Colonic mucosa (tissue), 4 donors: ENCODE data around the gene WWOX. TPM values are rescaled to one million over a fixed set of nuclear protein-coding genes. Genes with fewer than 3 reads are reported as not detected.

Experiments
- DNase-seq: peaks from one replicate; pipeline ENCODE4 v3.0.0-alpha.2; 2020
- H3K27ac ChIP-seq: fragments of 200-600 bp; one replicate; pipeline ENCODE4 v1.8.0; 2021
- H3K27me3 ChIP-seq: fragments of 200-600 bp; one replicate; pipeline ENCODE4 v1.8.0; 2021
- H3K36me3 ChIP-seq: fragments of 200-600 bp; one replicate; pipeline ENCODE4 v1.8.0; 2021
- H3K4me1 ChIP-seq: fragments of 200-600 bp; one replicate; pipeline ENCODE4 v1.8.0; 2021; ENCODE audit warnings: mild to moderate bottlenecking
- H3K4me3 ChIP-seq: fragments of 200-600 bp; one replicate; pipeline ENCODE4 v1.8.0; 2021
- H3K9ac ChIP-seq, 2 donors: one replicate each; pipeline ENCODE4 v1.7.0; 2013; ENCODE audit warnings: control low read depth in 2 of 2, low read depth in 2 of 2, low read length in 2 of 2
- H3K9me3 ChIP-seq: fragments of 200-600 bp; one replicate; pipeline ENCODE4 v1.8.0; 2021
- intact Hi-C: fragments of 100-400 bp; cut with DNase I; formaldehyde crosslinking; loops from one replicate; pipeline ENCODE4 v1.14.1; 2022
- total RNA-seq, 2 donors: library from RNA; stranded (reverse); fragmentation: NEBNext Ultra II Directional in 1 of 2; extraction: Animal tissue kit (Norgen Biotek cat#: 25700) in 1 of 2; gene quantifications; one replicate each; pipeline ENCODE4 v1.2.1, GENCODE V29; 2021
- TF ChIP-seq, protein P1 (sequence below): fragments of 200-600 bp; IDR thresholded peaks from one replicate; pipeline ENCODE4 v1.8.0; 2022; ENCODE audit warnings: antibody characterized with exemption, mild to moderate bottlenecking
- donor health status: healthy.
- donor health status: DM: no; HTN: no; CAD: no.
- donor health status: DM: no; HTN: no; CAD: no.

Gene WWOX
- total RNA-seq, 2 donors from 2014 or later = 7.2 to 11.0 TPM

DNA sequence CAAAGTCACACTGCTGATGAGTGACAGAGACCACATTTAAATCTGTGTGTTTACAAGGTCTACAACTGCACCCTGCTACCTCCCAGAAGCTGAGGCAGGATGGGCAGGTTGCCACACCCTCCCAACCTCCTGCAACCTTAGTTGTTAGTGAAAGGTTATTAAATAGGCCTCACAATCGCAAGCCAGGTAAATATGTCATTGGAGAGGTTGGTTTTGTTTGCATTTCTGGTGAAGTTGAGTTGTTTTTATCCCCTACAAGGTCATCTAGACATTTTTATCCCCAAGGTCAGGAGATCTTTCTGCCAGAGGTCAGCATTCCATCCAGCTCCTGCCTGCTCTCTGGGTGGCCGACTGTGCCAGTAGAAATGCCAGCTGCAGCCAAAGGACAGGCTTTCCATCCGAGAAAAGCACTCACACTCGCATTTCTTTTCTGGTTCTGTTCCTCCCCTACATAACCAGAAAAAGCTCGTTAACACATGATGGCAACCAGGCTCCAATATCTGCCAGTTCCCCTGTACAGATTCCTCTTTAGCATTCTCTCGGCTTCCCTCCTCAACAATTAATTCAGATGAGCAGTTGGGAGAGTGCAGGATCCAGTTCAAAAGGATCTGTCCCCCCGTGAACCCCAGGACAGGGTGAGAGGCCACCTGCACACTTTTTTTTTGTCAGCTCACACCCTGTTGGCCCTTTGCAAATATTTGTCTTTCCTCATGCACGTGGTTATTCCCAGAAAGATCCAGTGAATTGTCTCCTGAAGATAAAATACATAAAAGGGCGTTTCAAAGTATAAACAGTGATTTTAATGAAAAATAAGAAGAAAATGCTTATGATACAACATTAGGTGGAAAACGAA, 938.3 kb downstream of the WWOX start:
- H3K27ac ChIP-seq = no peak overlapping the region
- peak; percentile 24 for DNase-seq

DNA sequence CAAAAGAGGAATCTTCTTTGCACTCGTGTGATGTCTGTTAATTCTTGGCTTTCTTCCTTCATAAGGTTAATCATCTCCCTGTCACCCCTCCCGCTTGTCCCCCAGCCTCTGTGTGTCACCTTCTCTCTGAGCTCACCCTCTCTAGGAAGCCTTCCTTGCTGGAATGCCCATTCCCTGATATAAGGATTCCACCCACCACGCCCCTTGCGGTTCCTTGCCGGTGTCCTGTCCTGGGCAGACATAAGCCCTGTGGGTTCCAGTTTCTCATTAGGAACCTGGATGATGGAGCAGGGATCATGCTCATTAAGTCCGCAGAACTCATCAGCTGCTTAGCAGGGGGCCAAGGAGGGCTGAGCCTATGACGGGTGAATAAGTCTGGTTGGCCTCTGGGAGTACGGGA, 941.8 kb downstream of the WWOX start:
- no peak overlapping the region for H3K9ac ChIP-seq
- H3K27me3 ChIP-seq = no peaks in the 10 kb centered on the region
- no peak for DNase-seq
- no peaks in the 10 kb centered on the region for H3K4me1 ChIP-seq
- H3K36me3 ChIP-seq = no peaks in the 10 kb centered on the region
- intact Hi-C loops = no loop called here
- H3K9me3 ChIP-seq = no peaks in the 10 kb centered on the region
- TF ChIP-seq, protein P1, sequence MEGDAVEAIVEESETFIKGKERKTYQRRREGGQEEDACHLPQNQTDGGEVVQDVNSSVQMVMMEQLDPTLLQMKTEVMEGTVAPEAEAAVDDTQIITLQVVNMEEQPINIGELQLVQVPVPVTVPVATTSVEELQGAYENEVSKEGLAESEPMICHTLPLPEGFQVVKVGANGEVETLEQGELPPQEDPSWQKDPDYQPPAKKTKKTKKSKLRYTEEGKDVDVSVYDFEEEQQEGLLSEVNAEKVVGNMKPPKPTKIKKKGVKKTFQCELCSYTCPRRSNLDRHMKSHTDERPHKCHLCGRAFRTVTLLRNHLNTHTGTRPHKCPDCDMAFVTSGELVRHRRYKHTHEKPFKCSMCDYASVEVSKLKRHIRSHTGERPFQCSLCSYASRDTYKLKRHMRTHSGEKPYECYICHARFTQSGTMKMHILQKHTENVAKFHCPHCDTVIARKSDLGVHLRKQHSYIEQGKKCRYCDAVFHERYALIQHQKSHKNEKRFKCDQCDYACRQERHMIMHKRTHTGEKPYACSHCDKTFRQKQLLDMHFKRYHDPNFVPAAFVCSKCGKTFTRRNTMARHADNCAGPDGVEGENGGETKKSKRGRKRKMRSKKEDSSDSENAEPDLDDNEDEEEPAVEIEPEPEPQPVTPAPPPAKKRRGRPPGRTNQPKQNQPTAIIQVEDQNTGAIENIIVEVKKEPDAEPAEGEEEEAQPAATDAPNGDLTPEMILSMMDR = no peak
- H3K4me3 ChIP-seq = no peak overlapping the region
- no peak overlapping the region for H3K27ac ChIP-seq

More for the DNA sequence above, 938.3 kb downstream of the WWOX start:
- no peak overlapping the region for H3K4me3 ChIP-seq
- no peaks in the 10 kb centered on the region for H3K36me3 ChIP-seq
- no peaks in the 10 kb centered on the region for H3K27me3 ChIP-seq
- intact Hi-C loops = no loop called here
- H3K9me3 ChIP-seq = no peaks in the 10 kb centered on the region
- H3K4me1 ChIP-seq = no peaks in the 10 kb centered on the region
- H3K9ac ChIP-seq = no peak overlapping the region
- TF ChIP-seq, protein P1 = no peak

DNA sequence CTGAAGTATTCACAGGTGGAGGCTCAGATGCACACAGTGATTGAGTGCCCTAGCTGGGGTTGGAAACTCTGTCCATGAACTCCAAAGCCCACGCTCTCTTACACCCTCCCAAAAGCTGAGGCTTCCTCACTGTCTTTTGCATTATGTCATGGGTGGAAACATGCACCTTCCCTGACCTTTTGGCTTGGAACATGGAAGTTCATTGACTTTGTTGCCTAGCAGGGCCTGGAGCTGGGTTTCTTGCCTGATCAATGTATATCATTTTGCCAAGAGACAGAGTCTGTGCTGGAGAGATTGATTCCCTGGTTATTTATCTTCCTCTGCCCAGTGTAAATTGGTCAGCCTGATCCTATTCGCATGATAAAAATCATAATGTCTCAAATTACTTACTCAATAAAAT, 942.7 kb downstream of the WWOX start:
- no peak for DNase-seq
- intact Hi-C loops = no loop called here
- Histone ChIP-seq H3K36me3 (no peaks in the 10 kb centered on the region), H3K9ac (no peak overlapping the region), H3K4me3 (no peak overlapping the region), H3K9me3 (no peaks in the 10 kb centered on the region), H3K27ac (no peak overlapping the region), H3K27me3 (no peaks in the 10 kb centered on the region), H3K4me1 (no peaks in the 10 kb centered on the region)
- TF ChIP-seq, protein P1 = no peak

DNA sequence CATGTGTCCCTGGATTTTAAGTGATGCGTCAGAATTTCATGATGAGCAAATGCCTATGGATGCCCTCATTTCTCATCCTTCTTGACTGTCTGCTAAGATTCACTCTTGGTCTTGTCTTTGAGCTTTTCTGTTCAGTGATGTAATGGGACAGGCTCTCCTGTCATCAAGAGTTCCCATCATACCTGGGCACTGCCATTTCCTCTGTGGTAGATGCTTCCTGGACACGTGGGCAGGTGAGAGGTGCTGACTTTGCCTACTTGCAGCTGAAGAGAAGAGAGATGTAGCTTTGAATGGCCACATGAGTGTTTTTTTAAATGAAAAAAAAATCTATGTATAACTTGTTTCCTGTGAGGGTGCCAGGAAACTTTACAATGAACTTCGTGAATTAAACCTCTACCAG, 943.4 kb downstream of the WWOX start:
- H3K27ac ChIP-seq = no peak overlapping the region
- no peak for DNase-seq
- no peaks in the 10 kb centered on the region for H3K4me1 ChIP-seq
- H3K27me3 ChIP-seq = no peaks in the 10 kb centered on the region
- H3K36me3 ChIP-seq = no peaks in the 10 kb centered on the region
- intact Hi-C loops = no loop called here
- no peaks in the 10 kb centered on the region for H3K9me3 ChIP-seq
- TF ChIP-seq, protein P1 = no peak
- no peak overlapping the region for H3K4me3 ChIP-seq
- H3K9ac ChIP-seq = no peak overlapping the region

DNA sequence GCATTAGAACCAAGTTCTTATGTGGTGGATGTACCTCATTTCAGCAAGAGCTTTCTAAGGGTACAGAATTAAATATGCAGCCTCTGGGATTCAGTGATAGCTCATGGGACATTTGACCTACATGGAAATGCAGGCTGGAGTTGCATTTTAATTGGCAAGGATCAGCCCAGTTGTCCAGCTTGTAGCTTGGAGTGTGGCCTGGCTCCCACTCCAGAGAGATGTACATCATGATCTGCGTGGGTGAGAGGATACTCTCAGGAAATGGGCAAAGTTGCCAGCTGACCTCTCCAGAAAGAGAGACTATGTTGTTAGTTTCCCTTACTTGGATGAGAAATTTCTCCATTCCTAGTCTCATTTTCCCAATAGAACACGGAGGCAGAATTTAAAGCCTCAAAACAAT, 945.7 kb downstream of the WWOX start:
- no peaks in the 10 kb centered on the region for H3K9me3 ChIP-seq
- intact Hi-C loops = no loop called here
- no peak overlapping the region for H3K27ac ChIP-seq
- H3K9ac ChIP-seq = no peak overlapping the region
- H3K27me3 ChIP-seq = no peaks in the 10 kb centered on the region
- no peaks in the 10 kb centered on the region for H3K4me1 ChIP-seq
- TF ChIP-seq, protein P1 = no peak
- no peak for DNase-seq
- no peak overlapping the region for H3K4me3 ChIP-seq
- no peaks in the 10 kb centered on the region for H3K36me3 ChIP-seq
